Loucy (cell line): ENCODE measurements around the gene DDN.

Experiments
- H2AFZ ChIP-seq: fragments of 200-600 bp; sonication (generic); 2 replicates; pipeline ENCODE4 v1.6.0; 2016; ENCODE audit warnings: antibody characterized with exemption, mild to moderate bottlenecking, low read length, moderate library complexity
- H3F3A ChIP-seq: fragments of 200-600 bp; 2 replicates; pipeline ENCODE4 v1.6.0; 2016; ENCODE audit warnings: antibody characterized with exemption, low read depth, mild to moderate bottlenecking
- H3K27me3 ChIP-seq: fragments of 200-600 bp; sonication (generic); 2 replicates; pipeline ENCODE4 v1.6.1; 2014; ENCODE audit warnings: low read length, mild to moderate bottlenecking; ENCODE audit not compliant: insufficient read depth, poor library complexity, severe bottlenecking
- H3K36me3 ChIP-seq: fragments of 200-600 bp; sonication (generic); 2 replicates; pipeline ENCODE4 v1.6.1; 2016; ENCODE audit warnings: low read length; ENCODE audit not compliant: insufficient read depth
- H3K4me1 ChIP-seq: fragments of 200-600 bp; sonication (generic); 2 replicates; pipeline ENCODE4 v1.5.1; 2014; ENCODE audit warnings: low read length, mild to moderate bottlenecking; ENCODE audit not compliant: insufficient read depth, poor library complexity, severe bottlenecking
- H3K4me2 ChIP-seq: fragments of 200-600 bp; sonication (generic); 2 replicates; pipeline ENCODE4 v1.6.0; 2014; ENCODE audit warnings: antibody characterized with exemption, low read length, low read depth, mild to moderate bottlenecking; ENCODE audit not compliant: poor library complexity, severe bottlenecking
- H3K4me3 ChIP-seq: fragments of 200-600 bp; sonication (generic); 2 replicates; pipeline ENCODE4 v1.5.1; 2014; ENCODE audit warnings: low read length, mild to moderate bottlenecking, mixed read lengths; ENCODE audit not compliant: poor library complexity, severe bottlenecking
- H3K79me2 ChIP-seq: fragments of 200-600 bp; sonication (generic); 2 replicates; pipeline ENCODE4 v1.6.1; 2014; ENCODE audit warnings: low read length; ENCODE audit not compliant: insufficient read depth
- H3K9ac ChIP-seq: fragments of 200-600 bp; sonication (generic); 2 replicates; pipeline ENCODE4 v1.6.0; 2014; ENCODE audit warnings: mild to moderate bottlenecking, low read depth, low read length, moderate library complexity; ENCODE audit not compliant: poor library complexity, severe bottlenecking
- H3K9me2 ChIP-seq: fragments of 200-600 bp; sonication (generic); replicated peaks from 2 replicates; pipeline ENCODE4 v1.6.1; 2016; ENCODE audit warnings: low read depth, low read length, mixed read lengths
- H3K9me3 ChIP-seq: fragments of 200-600 bp; sonication (generic); 2 replicates; pipeline ENCODE4 v1.6.1; 2014; ENCODE audit warnings: mild to moderate bottlenecking, antibody characterized with exemption, low read length, low read depth; ENCODE audit not compliant: insufficient read depth
- H4K20me1 ChIP-seq: fragments of 200-600 bp; sonication (generic); 2 replicates; pipeline ENCODE4 v1.6.0; 2014; ENCODE audit warnings: antibody characterized with exemption, low read length, mild to moderate bottlenecking; ENCODE audit not compliant: insufficient read depth, poor library complexity, severe bottlenecking
- EZH2phosphoT487 ChIP-seq: fragments of 200-600 bp; IDR thresholded peaks from 2 replicates; pipeline ENCODE4 v1.6.1; 2018; ENCODE audit warnings: antibody characterized with exemption, mild to moderate bottlenecking, moderate library complexity, borderline replicate concordance
- TF ChIP-seq, protein P1 (sequence below): fragments of 200-600 bp; sonication (generic); conservative IDR thresholded peaks from 2 replicates; pipeline ENCODE4 v1.5.1; 2014; ENCODE audit warnings: mild to moderate bottlenecking, antibody characterized with exemption, low read length

DDN gene

DNA sequence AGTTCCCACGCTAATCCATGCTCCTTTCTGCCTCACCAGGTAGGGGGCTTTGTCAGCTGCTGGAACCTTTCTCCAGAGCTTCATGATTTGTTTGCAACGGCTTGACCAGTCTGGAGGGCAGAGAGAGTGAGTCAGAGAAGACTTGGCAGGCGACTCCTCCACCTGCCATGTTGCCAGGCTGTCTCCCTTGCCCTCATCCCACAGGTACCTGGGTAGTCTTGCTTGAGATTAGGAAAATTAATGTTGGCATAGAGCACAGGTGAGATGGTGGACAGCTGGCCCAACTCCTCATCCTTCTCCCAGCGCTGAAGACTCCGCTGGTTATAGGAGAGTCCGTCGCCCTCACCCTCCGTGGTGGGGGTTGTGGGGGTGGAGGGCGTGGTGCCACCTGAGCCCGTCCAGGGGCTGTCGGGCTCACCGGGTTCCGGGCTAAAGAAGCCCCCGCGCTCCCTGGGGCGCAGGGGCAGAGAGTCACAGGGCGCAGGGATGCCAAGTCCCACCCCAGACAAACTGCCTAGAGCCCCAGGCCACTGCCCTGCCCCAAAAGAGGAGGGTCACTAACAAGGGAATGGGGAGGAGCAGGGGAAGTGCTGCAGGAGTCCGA is 42.8 kb upstream of the DDN start:
- no peaks in the 10 kb centered on the region for H3K9me3 ChIP-seq

DNA sequence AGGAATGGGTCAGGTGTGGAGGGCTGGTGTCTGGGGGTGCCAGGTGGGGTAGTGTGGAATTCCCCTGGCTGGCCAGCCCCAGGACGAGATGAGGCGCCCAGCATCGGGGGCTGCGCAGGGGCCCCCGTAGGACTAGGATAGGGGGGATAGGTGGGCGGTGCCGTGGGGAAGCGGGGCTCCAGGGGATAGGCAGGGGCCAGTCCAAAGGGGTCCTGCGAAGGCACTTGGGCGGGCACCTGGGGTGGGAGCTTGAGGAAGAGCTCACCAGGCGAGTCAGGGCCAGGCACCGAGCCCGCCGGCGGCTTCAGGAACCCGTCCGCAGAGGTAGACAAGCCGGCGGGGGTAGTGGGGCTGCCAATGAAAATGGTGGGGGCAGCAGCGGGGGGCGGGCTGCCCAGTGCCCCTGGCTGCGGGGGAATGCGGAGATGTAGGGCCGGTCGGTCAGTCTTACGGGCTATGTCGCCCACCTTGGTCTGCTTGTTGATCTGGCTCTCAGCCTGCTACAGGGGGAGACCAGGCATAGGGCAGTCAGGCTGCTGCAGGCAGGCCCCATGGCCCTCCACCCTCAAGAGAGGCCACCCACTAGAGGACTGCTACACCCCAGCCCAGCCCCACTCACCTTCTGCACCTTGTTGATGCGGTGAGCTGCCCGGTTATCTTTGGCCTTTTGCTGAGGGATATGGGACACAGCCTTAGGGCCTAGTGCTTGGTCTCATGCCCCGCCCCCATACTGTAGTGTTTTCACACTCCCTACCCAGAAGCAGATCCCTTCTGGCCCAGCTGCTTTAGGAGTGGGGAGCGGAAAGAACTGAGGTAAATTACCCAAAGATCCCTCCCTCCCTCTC is 42.1 kb upstream of the DDN start:
- H3K79me2 ChIP-seq, result no peaks in the 10 kb centered on the region
- peaks cover 9% of the 10 kb centered on the region for H4K20me1 ChIP-seq
- peaks cover 96% of the 10 kb centered on the region; the same call in 1 of the 2 replicates for H3K36me3 ChIP-seq

More for the DNA sequence above, 42.8 kb upstream of the DDN start:
- H3K4me3 ChIP-seq, result no peak overlapping the region
- peaks cover 9% of the 10 kb centered on the region for H4K20me1 ChIP-seq
- H3F3A ChIP-seq, result no peaks in the 10 kb centered on the region
- no peak overlapping the region for H3K4me2 ChIP-seq
- H3K36me3 ChIP-seq, result peaks cover 96% of the 10 kb centered on the region; the same call in 1 of the 2 replicates
- H3K9me2 ChIP-seq, result no peaks in the 10 kb centered on the region
- TF ChIP-seq EZH2phosphoT487, result no peak
- TF ChIP-seq, protein P1, sequence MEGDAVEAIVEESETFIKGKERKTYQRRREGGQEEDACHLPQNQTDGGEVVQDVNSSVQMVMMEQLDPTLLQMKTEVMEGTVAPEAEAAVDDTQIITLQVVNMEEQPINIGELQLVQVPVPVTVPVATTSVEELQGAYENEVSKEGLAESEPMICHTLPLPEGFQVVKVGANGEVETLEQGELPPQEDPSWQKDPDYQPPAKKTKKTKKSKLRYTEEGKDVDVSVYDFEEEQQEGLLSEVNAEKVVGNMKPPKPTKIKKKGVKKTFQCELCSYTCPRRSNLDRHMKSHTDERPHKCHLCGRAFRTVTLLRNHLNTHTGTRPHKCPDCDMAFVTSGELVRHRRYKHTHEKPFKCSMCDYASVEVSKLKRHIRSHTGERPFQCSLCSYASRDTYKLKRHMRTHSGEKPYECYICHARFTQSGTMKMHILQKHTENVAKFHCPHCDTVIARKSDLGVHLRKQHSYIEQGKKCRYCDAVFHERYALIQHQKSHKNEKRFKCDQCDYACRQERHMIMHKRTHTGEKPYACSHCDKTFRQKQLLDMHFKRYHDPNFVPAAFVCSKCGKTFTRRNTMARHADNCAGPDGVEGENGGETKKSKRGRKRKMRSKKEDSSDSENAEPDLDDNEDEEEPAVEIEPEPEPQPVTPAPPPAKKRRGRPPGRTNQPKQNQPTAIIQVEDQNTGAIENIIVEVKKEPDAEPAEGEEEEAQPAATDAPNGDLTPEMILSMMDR, result no peak
- H3K4me1 ChIP-seq, result no peaks in the 10 kb centered on the region
- no peak overlapping the region for H2AFZ ChIP-seq
- no peaks in the 10 kb centered on the region for H3K27me3 ChIP-seq
- no peak overlapping the region for H3K9ac ChIP-seq
- no peaks in the 10 kb centered on the region for H3K79me2 ChIP-seq

DNA sequence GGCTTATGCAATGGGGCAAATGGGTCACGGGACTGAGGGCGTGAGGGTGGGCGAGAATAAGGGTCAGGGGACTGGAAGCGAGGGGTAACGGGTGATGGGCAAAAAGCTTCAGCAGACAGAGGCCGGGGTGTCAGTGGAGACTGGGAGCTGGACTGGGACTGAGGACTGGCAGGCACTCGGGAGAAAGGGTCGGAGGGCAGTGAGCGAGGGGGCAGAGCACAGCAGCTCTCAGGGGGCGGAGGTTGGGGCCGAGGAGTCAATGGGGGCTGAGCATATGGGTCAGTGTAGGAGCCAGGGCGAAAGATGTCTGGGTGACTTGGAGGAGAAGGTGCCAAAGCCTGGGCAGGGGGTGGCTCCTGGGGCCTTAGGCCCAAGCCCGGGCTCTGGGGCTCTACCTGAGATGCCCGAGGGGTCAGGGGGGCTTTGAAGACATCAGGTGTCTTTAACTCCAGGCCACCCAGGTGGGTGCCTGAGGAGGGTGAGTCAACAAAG is 41.2 kb upstream of the DDN start:
- Histone ChIP-seq H3K4me3 (no peak overlapping the region), H3K4me2 (no peak overlapping the region), H3K9me3 (no peaks in the 10 kb centered on the region), H4K20me1 (peaks cover 9% of the 10 kb centered on the region), H3K27me3 (no peaks in the 10 kb centered on the region), H3K79me2 (no peaks in the 10 kb centered on the region), H3K36me3 (peaks cover 87% of the 10 kb centered on the region; the same call in 1 of the 2 replicates), H3K4me1 (no peaks in the 10 kb centered on the region), H3F3A (no peaks in the 10 kb centered on the region), H3K9ac (no peak overlapping the region), H3K9me2 (no peaks in the 10 kb centered on the region), H2AFZ (no peak overlapping the region)
- TF ChIP-seq, protein P1, result no peak
- TF ChIP-seq EZH2phosphoT487, result no peak

More for the DNA sequence above, 42.1 kb upstream of the DDN start:
- TF ChIP-seq, protein P1, result no peak
- no peak for TF ChIP-seq EZH2phosphoT487
- H3F3A ChIP-seq, result no peaks in the 10 kb centered on the region
- no peak overlapping the region for H2AFZ ChIP-seq
- no peaks in the 10 kb centered on the region for H3K27me3 ChIP-seq
- no peak overlapping the region for H3K4me2 ChIP-seq
- no peaks in the 10 kb centered on the region for H3K9me3 ChIP-seq
- H3K9me2 ChIP-seq, result no peaks in the 10 kb centered on the region
- no peak overlapping the region for H3K4me3 ChIP-seq
- H3K9ac ChIP-seq, result no peak overlapping the region
- no peaks in the 10 kb centered on the region for H3K4me1 ChIP-seq
